ENCODE data around the gene ALDH1B1. TPM values are rescaled to one million over a fixed set of nuclear protein-coding genes. Genes with fewer than 3 reads are reported as not detected.

The ALDH1B1 gene
- total RNA-seq, 4 donors from 2014 or later, result 130 to 432 (median 156) TPM

DNA sequence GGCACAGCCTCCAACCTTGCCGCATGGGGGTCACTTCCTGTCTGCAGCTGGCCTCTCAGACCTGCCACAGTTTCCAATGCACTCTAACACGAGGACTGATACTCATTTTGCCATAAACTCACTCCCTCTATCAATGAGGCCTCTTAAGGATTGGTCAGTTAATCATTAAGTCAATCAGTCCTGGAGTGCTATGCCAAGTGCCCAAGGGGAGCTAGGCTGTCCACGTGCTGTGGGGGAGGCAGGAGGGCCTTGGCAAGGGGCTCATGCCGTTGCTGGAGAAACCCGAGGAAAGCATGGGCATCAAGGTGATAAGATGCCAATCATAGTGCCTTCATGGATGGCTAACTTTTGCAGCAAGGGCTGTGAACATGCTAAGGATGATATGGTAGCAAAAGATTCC lies 1.7 kb upstream of the ALDH1B1 start:
- Histone ChIP-seq H3K4me1 (peaks cover 2 to 81% (median 6%) of the 10 kb centered on the region in 3 donors), H3K27ac (peak overlapping the region; percentile 73 to 93 (median 88)), H3K9me3 (no peaks in the 10 kb centered on the region), H3K27me3 (no peaks in the 10 kb centered on the region), H3K36me3 (peaks cover 0 to 8% of the 10 kb centered on the region in 2 donors), H3K4me3 (no peak overlapping the region)
- TF ChIP-seq EP300 (IDR thresholded peaks at IDR 0.05) (no peak), POLR2AphosphoS5 (IDR thresholded peaks at IDR 0.05) (no peak), POLR2A (IDR thresholded peaks at IDR 0.05) (no peak)
- TF ChIP-seq, protein P1, sequence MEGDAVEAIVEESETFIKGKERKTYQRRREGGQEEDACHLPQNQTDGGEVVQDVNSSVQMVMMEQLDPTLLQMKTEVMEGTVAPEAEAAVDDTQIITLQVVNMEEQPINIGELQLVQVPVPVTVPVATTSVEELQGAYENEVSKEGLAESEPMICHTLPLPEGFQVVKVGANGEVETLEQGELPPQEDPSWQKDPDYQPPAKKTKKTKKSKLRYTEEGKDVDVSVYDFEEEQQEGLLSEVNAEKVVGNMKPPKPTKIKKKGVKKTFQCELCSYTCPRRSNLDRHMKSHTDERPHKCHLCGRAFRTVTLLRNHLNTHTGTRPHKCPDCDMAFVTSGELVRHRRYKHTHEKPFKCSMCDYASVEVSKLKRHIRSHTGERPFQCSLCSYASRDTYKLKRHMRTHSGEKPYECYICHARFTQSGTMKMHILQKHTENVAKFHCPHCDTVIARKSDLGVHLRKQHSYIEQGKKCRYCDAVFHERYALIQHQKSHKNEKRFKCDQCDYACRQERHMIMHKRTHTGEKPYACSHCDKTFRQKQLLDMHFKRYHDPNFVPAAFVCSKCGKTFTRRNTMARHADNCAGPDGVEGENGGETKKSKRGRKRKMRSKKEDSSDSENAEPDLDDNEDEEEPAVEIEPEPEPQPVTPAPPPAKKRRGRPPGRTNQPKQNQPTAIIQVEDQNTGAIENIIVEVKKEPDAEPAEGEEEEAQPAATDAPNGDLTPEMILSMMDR (IDR thresholded peaks at IDR 0.05), result no peak
- no peak for ATAC-seq
- WGBS, 2 donors (ENCODE audit: low coverage in 1 of 2), result 36 to 50% methylated on average over 2 of the region's 5 CpGs

DNA sequence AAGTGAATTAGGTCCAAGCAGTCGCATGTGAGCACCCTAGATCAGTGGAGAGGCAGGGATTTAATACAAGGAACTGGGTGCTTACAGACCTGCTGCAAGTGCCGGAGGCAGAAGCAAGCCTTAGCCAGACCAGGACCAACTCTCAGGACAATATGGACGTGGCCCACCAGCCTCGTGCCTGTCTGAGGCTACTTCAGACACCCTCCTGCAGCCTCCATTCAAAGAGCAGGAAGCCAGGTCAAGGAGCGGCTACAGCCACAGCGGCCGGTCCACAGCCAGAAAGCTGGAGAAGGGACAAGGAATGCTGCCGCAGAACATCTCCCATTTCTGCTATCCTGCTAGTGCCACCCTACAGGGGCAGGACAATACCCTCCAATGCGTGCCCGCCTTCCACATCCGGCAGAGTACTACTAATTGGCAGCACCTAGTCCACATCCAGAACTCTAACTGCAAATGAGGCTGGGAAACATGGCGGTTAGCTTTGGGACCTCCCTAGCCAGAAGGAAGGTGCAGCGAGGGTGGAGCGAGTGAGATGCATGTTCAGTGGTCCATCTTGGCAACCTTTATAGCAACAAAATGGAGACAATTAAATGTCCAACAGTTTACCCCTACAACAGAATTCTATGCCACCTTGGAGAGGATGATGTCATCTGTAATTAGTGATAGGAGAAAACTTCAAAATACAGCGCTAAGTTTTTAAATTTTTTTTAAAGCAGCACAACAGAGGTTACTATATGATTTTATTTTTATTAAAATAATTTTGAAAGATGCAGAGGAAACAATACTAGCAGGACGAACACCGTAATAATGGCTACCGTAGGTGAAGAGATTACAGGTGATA lies 1.0 kb upstream of the ALDH1B1 start:
- no peak for ATAC-seq
- WGBS, 2 donors (ENCODE audit: low coverage in 1 of 2), result 51 to 77% methylated on average over 4 to 11 of the region's 18 CpGs
- no peaks in the 10 kb centered on the region for H3K27me3 ChIP-seq
- TF ChIP-seq, protein P1 (IDR thresholded peaks at IDR 0.05), result no peak
- TF ChIP-seq EP300 (IDR thresholded peaks at IDR 0.05) (no peak), POLR2A (IDR thresholded peaks at IDR 0.05) (no peak), POLR2AphosphoS5 (IDR thresholded peaks at IDR 0.05) (no peak)
- peaks cover 2 to 81% (median 6%) of the 10 kb centered on the region in 3 donors for H3K4me1 ChIP-seq
- peak overlapping the region; percentile 74 for H3K4me3 ChIP-seq
- H3K27ac ChIP-seq, result peak overlapping the region; percentile 73 to 93 (median 88)
- peaks cover 0 to 14% of the 10 kb centered on the region in 2 donors for H3K36me3 ChIP-seq
- no peaks in the 10 kb centered on the region for H3K9me3 ChIP-seq

DNA sequence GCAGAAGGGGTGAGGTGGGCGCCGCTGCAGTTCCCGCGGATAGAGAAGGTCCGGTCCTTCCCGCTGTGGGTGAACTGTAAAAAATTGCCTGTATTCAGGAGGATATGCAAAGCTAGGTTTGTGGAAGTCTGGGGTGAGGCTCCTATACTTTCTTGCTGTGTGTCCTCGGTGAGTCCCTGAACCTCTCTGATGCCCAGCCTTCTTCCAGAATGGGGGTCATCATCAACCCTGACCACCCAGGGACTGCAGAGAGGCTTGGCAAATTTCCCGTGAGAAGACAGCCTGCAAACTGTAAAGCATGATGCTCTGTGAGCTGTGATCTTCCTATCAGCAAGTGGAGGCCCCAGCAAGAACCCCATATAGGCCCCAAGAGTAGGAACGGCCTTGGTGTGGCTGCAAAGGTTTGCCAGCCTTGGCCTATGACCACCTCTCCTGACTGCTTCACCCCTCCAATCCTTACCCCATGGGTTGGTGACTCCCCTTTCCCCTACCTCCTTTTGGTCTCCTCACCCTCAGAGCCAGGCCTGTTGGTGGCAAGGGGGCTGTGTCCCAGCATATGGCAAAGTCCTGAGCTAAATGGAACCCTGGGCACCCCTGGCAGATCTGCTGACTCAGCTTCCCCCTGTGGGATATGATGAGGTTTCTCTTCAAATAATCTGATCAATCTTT lies 760 bp downstream of the ALDH1B1 start:
- peak overlapping the region; percentile 74 for H3K4me3 ChIP-seq
- H3K27me3 ChIP-seq, result no peaks in the 10 kb centered on the region
- H3K27ac ChIP-seq, result peak overlapping the region; percentile 73 to 93 (median 88)
- ATAC-seq, result no peak
- WGBS, 2 donors (ENCODE audit: low coverage in 1 of 2), result 0 to 4% methylated on average over 5 to 7 of the region's 9 CpGs
- H3K4me1 ChIP-seq, result peaks cover 2 to 80% (median 6%) of the 10 kb centered on the region in 3 donors
- H3K9me3 ChIP-seq, result no peaks in the 10 kb centered on the region
- peaks cover 0 to 32% of the 10 kb centered on the region in 2 donors for H3K36me3 ChIP-seq
- TF ChIP-seq EP300 (IDR thresholded peaks at IDR 0.05) (no peak), POLR2AphosphoS5 (IDR thresholded peaks at IDR 0.05) (no peak), POLR2A (IDR thresholded peaks at IDR 0.05) (no peak)
- TF ChIP-seq, protein P1 (IDR thresholded peaks at IDR 0.05), result no peak

DNA sequence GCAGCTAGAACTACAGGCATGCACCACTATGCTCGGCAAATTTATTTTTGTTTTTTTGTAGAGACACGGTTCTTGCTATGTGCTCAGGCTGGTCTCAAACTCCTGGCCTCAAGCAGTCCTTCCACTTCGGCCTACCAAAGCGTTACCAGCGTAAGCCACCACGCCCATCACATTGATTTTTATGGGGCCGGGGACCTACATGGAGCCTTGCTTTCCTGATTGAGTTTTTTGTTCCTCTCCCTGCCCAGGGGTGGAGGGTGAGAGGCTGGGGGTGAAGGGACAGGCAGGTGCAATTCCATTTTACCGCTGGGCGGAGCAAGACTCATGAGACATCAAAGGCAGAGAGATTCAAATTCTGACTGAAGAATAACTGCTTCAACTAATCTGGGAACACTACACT lies 1.9 kb downstream of the ALDH1B1 start:
- H3K4me3 ChIP-seq, result peak overlapping the region in 1 of 2 donors; percentile 74
- H3K36me3 ChIP-seq, result peaks cover 0 to 43% of the 10 kb centered on the region in 2 donors
- peak overlapping the region; percentile 73 to 93 (median 88) for H3K27ac ChIP-seq
- no peaks in the 10 kb centered on the region for H3K9me3 ChIP-seq
- H3K27me3 ChIP-seq, result no peaks in the 10 kb centered on the region
- TF ChIP-seq POLR2AphosphoS5 (IDR thresholded peaks at IDR 0.05) (no peak), POLR2A (IDR thresholded peaks at IDR 0.05) (no peak), EP300 (IDR thresholded peaks at IDR 0.05) (no peak)
- TF ChIP-seq, protein P1 (IDR thresholded peaks at IDR 0.05), result peak in 1 of 4 experiments; percentile 7
- no peak for ATAC-seq
- H3K4me1 ChIP-seq, result peaks cover 0 to 69% (median 1%) of the 10 kb centered on the region in 3 donors
- WGBS, 2 donors (ENCODE audit: low coverage in 1 of 2), result 59 to 68% methylated on average over 4 to 7 of the region's 9 CpGs
